HepG2 (cell line): Measurements from ENCODE around the gene XRCC1. TPM values are rescaled to one million over a fixed set of nuclear protein-coding genes. Genes with fewer than 3 reads are reported as not detected.

Source experiments
- ARID4A ChIP-seq: sonication (generic); formaldehyde crosslinking; IDR thresholded peaks from 2 replicates; pipeline ENCODE4 v1.5.0; 2020; ENCODE audit warnings: mild to moderate bottlenecking, missing genetic modification reagents, borderline replicate concordance
- BCL6 ChIP-seq: IDR thresholded peaks from 2 replicates; pipeline ENCODE4 v1.6.1; 2016; ENCODE audit warnings: missing genetic modification reagents, missing compliant biosample characterization
- FIP1L1 ChIP-seq: fragments of 200-400 bp; formaldehyde crosslinking; IDR thresholded peaks from 2 replicates; pipeline ENCODE4 v1.6.1; 2018; ENCODE audit warnings: low read depth, mild to moderate bottlenecking, low read length, moderate library complexity, borderline replicate concordance; ENCODE audit not compliant: insufficient read depth
- HOXA5 ChIP-seq: sonication (generic); formaldehyde crosslinking; IDR thresholded peaks from 2 replicates; pipeline ENCODE4 v1.4.0; 2020; ENCODE audit warnings: missing genetic modification reagents
- IRF2 ChIP-seq: IDR thresholded peaks from 2 replicates; pipeline ENCODE4 v1.6.1; 2018; ENCODE audit warnings: missing genetic modification reagents, missing compliant biosample characterization
- NCOA1 ChIP-seq: sonication (generic); formaldehyde crosslinking; IDR thresholded peaks from 2 replicates; pipeline ENCODE4 v1.9.0; 2021; ENCODE audit warnings: missing genetic modification reagents
- NFIB ChIP-seq: sonication (generic); formaldehyde crosslinking; IDR thresholded peaks from 2 replicates; pipeline ENCODE4 v1.9.0; 2021; ENCODE audit warnings: missing genetic modification reagents, mild to moderate bottlenecking, borderline replicate concordance
- NRL ChIP-seq: sonication (generic); formaldehyde crosslinking; IDR thresholded peaks from 2 replicates; pipeline ENCODE4 v1.5.0; 2020; ENCODE audit warnings: missing genetic modification reagents, mild to moderate bottlenecking, moderate library complexity, borderline replicate concordance
- RBFOX2 ChIP-seq: fragments of 200-400 bp; formaldehyde crosslinking; IDR thresholded peaks from 2 replicates; pipeline ENCODE4 v1.6.1; 2017; ENCODE audit warnings: low read depth, mild to moderate bottlenecking, low read length
- SP4 ChIP-seq: sonication (generic); formaldehyde crosslinking; IDR thresholded peaks from 2 replicates; pipeline ENCODE4 v1.8.1; 2023; ENCODE audit warnings: mild to moderate bottlenecking, missing genetic modification reagents
- TFAP4 ChIP-seq: sonication (generic); IDR thresholded peaks from 2 replicates; pipeline ENCODE4 v1.6.1; 2016; ENCODE audit warnings: low read depth, borderline replicate concordance
- ZNF276 ChIP-seq: sonication (generic); formaldehyde crosslinking; IDR thresholded peaks from 2 replicates; pipeline ENCODE4 v1.4.0; 2020; ENCODE audit warnings: mild to moderate bottlenecking, low read depth, missing genetic modification reagents
- ZNF451 ChIP-seq: sonication (generic); formaldehyde crosslinking; IDR thresholded peaks from 2 replicates; pipeline ENCODE4 v1.5.0; 2020; ENCODE audit warnings: mild to moderate bottlenecking, missing genetic modification reagents
- polyA plus RNA-seq, 8 experiments: library from polyadenylated mRNA; depleted of rRNA in 3 of 8; stranded (reverse) in 7 of 8; unstranded in 1 of 8; fragments of >200 nt; fragmentation: Illumina TruSeq in 4 of 8; extraction: Trizol in 4 of 8; gene quantifications; 2 replicates each; pipeline versions ENCODE4 v1.2.1 to v1.2.3, GENCODE V29; 2011 to 2016; ENCODE audit warnings: low read depth in 4 of 8, missing spikeins in 1 of 8, mixed read lengths in 1 of 8; ENCODE audit not compliant: insufficient read depth in 1 of 8
- total RNA-seq, 5 experiments: library from RNA; depleted of rRNA; stranded (reverse); fragments of >200 nt; fragmentation: Illumina TruSeq; extraction: Trizol; gene quantifications; 2 replicates each; pipeline ENCODE4 v1.2.3, GENCODE V29; 2016; ENCODE audit warnings: low read depth in 1 of 5
- TF ChIP-seq, protein P1 (sequence below): sonication (generic); formaldehyde crosslinking; IDR thresholded peaks from 2 replicates; pipeline ENCODE4 v1.4.0; 2020; ENCODE audit warnings: missing genetic modification reagents

Gene XRCC1
- total and polyA plus RNA-seq, 2 of the 13 experiments (the other 11 are each of a cell fraction or from before 2014, with no cell fraction given), result 24.7 to 26.3 TPM

GRCh38 chr19:43526884-43527859 is 48.2 kb downstream of the XRCC1 start, which contains the start of gene ETHE1 (continued):
- peak; percentile 99 for TF ChIP-seq ZNF276
- TF ChIP-seq IRF2 (CRISPR knock-in tag), result no peak
- 0 out of 2 replicates have a peak, but pooled peaks have one; percentile 62 for TF ChIP-seq BCL6 (CRISPR knock-in tag)
- peak; percentile 85 for TF ChIP-seq RBFOX2
- peak; percentile 16; the same call in 1 of the 2 replicates for TF ChIP-seq TFAP4
- TF ChIP-seq, protein P1, sequence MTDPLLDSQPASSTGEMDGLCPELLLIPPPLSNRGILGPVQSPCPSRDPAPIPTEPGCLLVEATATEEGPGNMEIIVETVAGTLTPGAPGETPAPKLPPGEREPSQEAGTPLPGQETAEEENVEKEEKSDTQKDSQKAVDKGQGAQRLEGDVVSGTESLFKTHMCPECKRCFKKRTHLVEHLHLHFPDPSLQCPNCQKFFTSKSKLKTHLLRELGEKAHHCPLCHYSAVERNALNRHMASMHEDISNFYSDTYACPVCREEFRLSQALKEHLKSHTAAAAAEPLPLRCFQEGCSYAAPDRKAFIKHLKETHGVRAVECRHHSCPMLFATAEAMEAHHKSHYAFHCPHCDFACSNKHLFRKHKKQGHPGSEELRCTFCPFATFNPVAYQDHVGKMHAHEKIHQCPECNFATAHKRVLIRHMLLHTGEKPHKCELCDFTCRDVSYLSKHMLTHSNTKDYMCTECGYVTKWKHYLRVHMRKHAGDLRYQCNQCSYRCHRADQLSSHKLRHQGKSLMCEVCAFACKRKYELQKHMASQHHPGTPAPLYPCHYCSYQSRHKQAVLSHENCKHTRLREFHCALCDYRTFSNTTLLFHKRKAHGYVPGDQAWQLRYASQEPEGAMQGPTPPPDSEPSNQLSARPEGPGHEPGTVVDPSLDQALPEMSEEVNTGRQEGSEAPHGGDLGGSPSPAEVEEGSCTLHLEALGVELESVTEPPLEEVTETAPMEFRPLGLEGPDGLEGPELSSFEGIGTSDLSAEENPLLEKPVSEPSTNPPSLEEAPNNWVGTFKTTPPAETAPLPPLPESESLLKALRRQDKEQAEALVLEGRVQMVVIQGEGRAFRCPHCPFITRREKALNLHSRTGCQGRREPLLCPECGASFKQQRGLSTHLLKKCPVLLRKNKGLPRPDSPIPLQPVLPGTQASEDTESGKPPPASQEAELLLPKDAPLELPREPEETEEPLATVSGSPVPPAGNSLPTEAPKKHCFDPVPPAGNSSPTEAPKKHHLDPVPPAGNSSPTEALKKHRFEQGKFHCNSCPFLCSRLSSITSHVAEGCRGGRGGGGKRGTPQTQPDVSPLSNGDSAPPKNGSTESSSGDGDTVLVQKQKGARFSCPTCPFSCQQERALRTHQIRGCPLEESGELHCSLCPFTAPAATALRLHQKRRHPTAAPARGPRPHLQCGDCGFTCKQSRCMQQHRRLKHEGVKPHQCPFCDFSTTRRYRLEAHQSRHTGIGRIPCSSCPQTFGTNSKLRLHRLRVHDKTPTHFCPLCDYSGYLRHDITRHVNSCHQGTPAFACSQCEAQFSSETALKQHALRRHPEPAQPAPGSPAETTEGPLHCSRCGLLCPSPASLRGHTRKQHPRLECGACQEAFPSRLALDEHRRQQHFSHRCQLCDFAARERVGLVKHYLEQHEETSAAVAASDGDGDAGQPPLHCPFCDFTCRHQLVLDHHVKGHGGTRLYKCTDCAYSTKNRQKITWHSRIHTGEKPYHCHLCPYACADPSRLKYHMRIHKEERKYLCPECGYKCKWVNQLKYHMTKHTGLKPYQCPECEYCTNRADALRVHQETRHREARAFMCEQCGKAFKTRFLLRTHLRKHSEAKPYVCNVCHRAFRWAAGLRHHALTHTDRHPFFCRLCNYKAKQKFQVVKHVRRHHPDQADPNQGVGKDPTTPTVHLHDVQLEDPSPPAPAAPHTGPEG, result no peak
- TF ChIP-seq SP4 (CRISPR knock-in tag), result peak; percentile 97
- 0 out of 2 replicates have a peak, but pooled peaks have one; percentile 52 for TF ChIP-seq NRL (CRISPR knock-in tag)
- peak; percentile 71; the same call in 1 of the 2 replicates for TF ChIP-seq ARID4A (CRISPR knock-in tag)
- TF ChIP-seq FIP1L1, result no peak
- peak; percentile 77; the same call in 1 of the 2 replicates for TF ChIP-seq HOXA5
- TF ChIP-seq NFIB (CRISPR knock-in tag), result no peak
- no peak for TF ChIP-seq NCOA1 (CRISPR knock-in tag)
- TF ChIP-seq ZNF451, result 0 out of 2 replicates have a peak, but pooled peaks have one; percentile 48
